WTC11 (cell line): Measurements from ENCODE around the gene NTN1. TPM values are rescaled to one million over a fixed set of nuclear protein-coding genes. Genes with fewer than 3 reads are reported as not detected.

Experiments used
- ATAC-seq: fragments of 200-7000 bp; cut with Tn5 transposase; 2 replicates; pipeline ENCODE4 v1.10.0; 2021; ENCODE audit warnings: mild to moderate bottlenecking, moderate library complexity
- CTCF ChIA-PET: fragments of 300-600 bp; sonication (Branson Sonifier 250); formaldehyde crosslinking; loops from one replicate; lab custom pipeline; 2021; ENCODE audit warnings: antibody characterized with exemption; lab: Charles Lee
- POLR2A ChIA-PET: fragments of 350-600 bp; sonication (Branson Sonifier 250); formaldehyde crosslinking; loops from one replicate; lab custom pipeline; 2021; ENCODE audit warnings: antibody characterized with exemption; lab: Charles Lee
- DNase-seq: peaks from one replicate; pipeline ENCODE4 v3.0.0; 2021; ENCODE audit warnings: low spot score
- H3K27ac Mint-ChIP-seq: 2 replicates; pipeline ENCODE4 v1.8.0; 2021; ENCODE audit warnings: mixed read lengths
- H3K27me3 Mint-ChIP-seq: 2 replicates; pipeline ENCODE4 v1.8.0; 2021; ENCODE audit warnings: low read depth, mild to moderate bottlenecking, moderate library complexity, mixed read lengths
- H3K36me3 Mint-ChIP-seq: 2 replicates; pipeline ENCODE4 v1.8.0; 2021; ENCODE audit warnings: mixed read lengths
- H3K4me1 Mint-ChIP-seq: 2 replicates; pipeline ENCODE4 v1.8.0; 2022; ENCODE audit warnings: mixed read lengths
- H3K4me3 Mint-ChIP-seq: 2 replicates; pipeline ENCODE4 v1.8.0; 2021; ENCODE audit warnings: mild to moderate bottlenecking, moderate library complexity, mixed read lengths
- H3K9me3 Mint-ChIP-seq: 2 replicates; pipeline ENCODE4 v1.8.0; 2021; ENCODE audit warnings: mixed read lengths
- ATF1 ChIP-seq: sonication (generic); formaldehyde crosslinking; IDR thresholded peaks from 2 replicates; pipeline ENCODE4 v1.8.1; 2023; ENCODE audit warnings: mild to moderate bottlenecking, moderate library complexity, missing genetic modification reagents
- FOXJ3 ChIP-seq: sonication (generic); formaldehyde crosslinking; IDR thresholded peaks from 2 replicates; pipeline ENCODE4 v1.9.0; 2021; ENCODE audit warnings: missing genetic modification reagents, mild to moderate bottlenecking, borderline replicate concordance
- FOXK1 ChIP-seq: sonication (generic); formaldehyde crosslinking; IDR thresholded peaks from 2 replicates; pipeline ENCODE4 v1.8.0; 2022; ENCODE audit warnings: mild to moderate bottlenecking, moderate library complexity, missing genetic modification reagents
- GABPB1 ChIP-seq: sonication (generic); formaldehyde crosslinking; IDR thresholded peaks from 2 replicates; pipeline ENCODE4 v1.8.1; 2023; ENCODE audit warnings: mild to moderate bottlenecking, missing genetic modification reagents
- GRHL2 ChIP-seq: fragments of 250-450 bp; sonication (Bioruptor Pico); IDR thresholded peaks from 2 replicates; pipeline ENCODE4 v1.8.0; 2022; ENCODE audit warnings: mild to moderate bottlenecking, moderate library complexity; ENCODE audit not compliant: insufficient replicate concordance, severe bottlenecking
- JAZF1 ChIP-seq: fragments of 250-450 bp; sonication (Bioruptor Pico); IDR thresholded peaks from 2 replicates; pipeline ENCODE4 v1.9.0; 2021; ENCODE audit warnings: moderate library complexity, mild to moderate bottlenecking, inconsistent platforms
- MAX ChIP-seq: sonication (generic); formaldehyde crosslinking; IDR thresholded peaks from 2 replicates; pipeline ENCODE4 v1.8.0; 2022; ENCODE audit warnings: mild to moderate bottlenecking, missing genetic modification reagents
- NFATC4 ChIP-seq: fragments of 250-450 bp; sonication (Bioruptor Pico); IDR thresholded peaks from 2 replicates; pipeline ENCODE4 v1.9.0; 2021; ENCODE audit warnings: mild to moderate bottlenecking
- NR1H2 ChIP-seq: sonication (generic); formaldehyde crosslinking; IDR thresholded peaks from 2 replicates; pipeline ENCODE4 v1.9.0; 2021; ENCODE audit warnings: mild to moderate bottlenecking, moderate library complexity, missing genetic modification reagents
- NR2C2 ChIP-seq: sonication (generic); formaldehyde crosslinking; IDR thresholded peaks from 2 replicates; pipeline ENCODE4 v1.8.0; 2022; ENCODE audit warnings: mild to moderate bottlenecking, missing genetic modification reagents
- NR3C1 ChIP-seq: sonication (generic); formaldehyde crosslinking; conservative IDR thresholded peaks from 2 replicates; pipeline ENCODE4 v1.8.1; 2023; ENCODE audit warnings: low read depth, mild to moderate bottlenecking, missing genetic modification reagents
- OVOL2 ChIP-seq: fragments of 250-450 bp; sonication (Bioruptor Pico); IDR thresholded peaks from 2 replicates; pipeline ENCODE4 v1.9.0; 2021; ENCODE audit warnings: mild to moderate bottlenecking, borderline replicate concordance
- PREB ChIP-seq: sonication (generic); formaldehyde crosslinking; IDR thresholded peaks from 2 replicates; pipeline ENCODE4 v1.8.1; 2022; ENCODE audit warnings: mild to moderate bottlenecking, missing genetic modification reagents, moderate library complexity, borderline replicate concordance
- SP1 ChIP-seq: sonication (generic); formaldehyde crosslinking; conservative IDR thresholded peaks from 2 replicates; pipeline ENCODE4 v1.8.1; 2022; ENCODE audit warnings: missing genetic modification reagents
- TP53 ChIP-seq: sonication (generic); formaldehyde crosslinking; IDR thresholded peaks from 2 replicates; pipeline ENCODE4 v1.8.1; 2023; ENCODE audit warnings: mild to moderate bottlenecking, missing genetic modification reagents
- ZBTB43 ChIP-seq: sonication (generic); formaldehyde crosslinking; IDR thresholded peaks from 2 replicates; pipeline ENCODE4 v1.8.1; 2023; ENCODE audit warnings: mild to moderate bottlenecking, missing genetic modification reagents
- ZNF232 ChIP-seq: sonication (generic); formaldehyde crosslinking; IDR thresholded peaks from 2 replicates; pipeline ENCODE4 v1.8.0; 2022; ENCODE audit warnings: mild to moderate bottlenecking, missing genetic modification reagents
- ZNF423 ChIP-seq: fragments of 250-450 bp; sonication (Bioruptor Pico); IDR thresholded peaks from 2 replicates; pipeline ENCODE4 v2.1.2; 2022; ENCODE audit warnings: mild to moderate bottlenecking, moderate library complexity
- ZNF512 ChIP-seq: sonication (generic); formaldehyde crosslinking; IDR thresholded peaks from 2 replicates; pipeline ENCODE4 v1.8.1; 2022; ENCODE audit warnings: missing genetic modification reagents, borderline replicate concordance
- total RNA-seq: library from RNA; stranded (reverse); gene quantifications from 3 replicates; pipeline ENCODE4 v1.2.3, GENCODE V29; 2021

NTN1 gene
- total RNA-seq, 1 experiment from 2014 or later, result 5.5 TPM

- Mint-ChIP-seq H3K27me3 (no peaks in the 10 kb centered on the region), H3K4me3 (no peak overlapping the region), H3K36me3 (no peaks in the 10 kb centered on the region), H3K9me3 (no peaks in the 10 kb centered on the region), H3K27ac (no peak overlapping the region), H3K4me1 (peaks cover 8% of the 10 kb centered on the region; the same call in 1 of the 2 replicates)
- ATAC-seq (no peak), DNase-seq (no peak)
- TF ChIP-seq ZNF512 (CRISPR knock-in tag) (no peak), TP53 (no peak)
- CTCF ChIA-PET, result interaction anchor here (1.6 kb wide), 1 partner anchor 41 kb away, joined by 3 read pairs; no protein-coding TSS in a partner anchor
- POLR2A ChIA-PET, result no interaction called here
Measured at GRCh38 chr17:9209347-9209746, 188.0 kb downstream of the NTN1 start.

- H3K4me3 Mint-ChIP-seq, result no peak overlapping the region
- no peak for TF ChIP-seq ZNF423 (CRISPR knock-in tag)
- no peak for TF ChIP-seq ZBTB43 (CRISPR knock-in tag)
- no peak for TF ChIP-seq NR3C1
- no peak for TF ChIP-seq GRHL2 (CRISPR knock-in tag)
- no peak for TF ChIP-seq OVOL2 (CRISPR knock-in tag)
- TF ChIP-seq SP1 (CRISPR knock-in tag), result no peak
- no peak for TF ChIP-seq GABPB1 (CRISPR knock-in tag)
- TF ChIP-seq ATF1 (CRISPR knock-in tag), result no peak
- no peak for TF ChIP-seq FOXJ3
- no peak for TF ChIP-seq ZNF232 (CRISPR knock-in tag)
- no peak for TF ChIP-seq MAX (CRISPR knock-in tag)
- no peak for TF ChIP-seq NFATC4 (CRISPR knock-in tag)
- no peak for TF ChIP-seq NR2C2 (CRISPR knock-in tag)
- TF ChIP-seq NR1H2 (CRISPR knock-in tag), result no peak
- no peak for TF ChIP-seq FOXK1 (CRISPR knock-in tag)
- no peak for TF ChIP-seq PREB (CRISPR knock-in tag)
- no peak for TF ChIP-seq ZNF512 (CRISPR knock-in tag)
- no peak for TF ChIP-seq JAZF1 (CRISPR knock-in tag)
- no peaks in the 10 kb centered on the region for H3K9me3 Mint-ChIP-seq
- peaks cover 8% of the 10 kb centered on the region; the same call in 1 of the 2 replicates for H3K4me1 Mint-ChIP-seq
- POLR2A ChIA-PET, result interaction anchor here (1.2 kb wide), 1 partner anchor 43 kb away, joined by 3 read pairs; no protein-coding TSS in a partner anchor
- H3K36me3 Mint-ChIP-seq, result no peaks in the 10 kb centered on the region
- ATAC-seq (no peak), DNase-seq (no peak)
- no peaks in the 10 kb centered on the region for H3K27me3 Mint-ChIP-seq
- H3K27ac Mint-ChIP-seq, result no peak overlapping the region
- CTCF ChIA-PET, result interaction anchor here (0.9 to 1.6 kb wide), 3 partner anchors 40 to 234 kb away, joined by 3 to 4 read pairs (median 3); no protein-coding TSS in a partner anchor
Measured at GRCh38 chr17:9209781-9210370, 188.6 kb downstream of the NTN1 start.
